K562 (cell line): Measurements from ENCODE around the gene PSMD13. TPM values are rescaled to one million over a fixed set of nuclear protein-coding genes. Genes with fewer than 3 reads are reported as not detected.

ENCODE experiments used
- ARID1B ChIP-seq: fragments of 450-650 bp; IDR thresholded peaks from 2 replicates; pipeline ENCODE4 v1.6.1; 2016; ENCODE audit warnings: antibody characterized with exemption, mild to moderate bottlenecking, inconsistent platforms
- E2F3 ChIP-seq: fragments of 250-450 bp; sonication (Bioruptor Pico); IDR thresholded peaks from 2 replicates; pipeline ENCODE4 v1.4.0; 2020; ENCODE audit warnings: mild to moderate bottlenecking
- HCFC1 ChIP-seq: IDR thresholded peaks from 2 replicates; pipeline ENCODE4 v1.6.1; 2012; ENCODE audit warnings: low read depth, low read length, improper control_type of control experiment
- KAT8 ChIP-seq: fragments of 450-650 bp; IDR thresholded peaks from 2 replicates; pipeline ENCODE4 v1.6.1; 2016; ENCODE audit warnings: low read depth, mild to moderate bottlenecking
- KDM5B ChIP-seq: fragments of 200-600 bp; sonication (generic); IDR thresholded peaks from 2 replicates; pipeline ENCODE4 v1.6.1; 2012; ENCODE audit warnings: low read depth, mild to moderate bottlenecking, moderate library complexity, low read length, control low read depth, inconsistent platforms; ENCODE audit not compliant: insufficient replicate concordance
- MEF2A ChIP-seq: IDR thresholded peaks from 2 replicates; pipeline ENCODE4 v1.6.1; 2011; ENCODE audit warnings: low read depth, mild to moderate bottlenecking, low read length, moderate library complexity; ENCODE audit not compliant: control insufficient read depth
- NCOA1 ChIP-seq: fragments of 450-650 bp; IDR thresholded peaks from 2 replicates; pipeline ENCODE4 v1.6.1; 2016; ENCODE audit warnings: low read depth
- NRF1 ChIP-seq, 2 experiments: fragments of 450-650 bp; IDR thresholded peaks in 1 of 2; conservative IDR thresholded peaks in 1 of 2; 2 replicates each; pipeline ENCODE4 v1.6.1; 2014; ENCODE audit warnings: mild to moderate bottlenecking in 2 of 2
- POU5F1 ChIP-seq: fragments of 150-350 bp; IDR thresholded peaks from 2 replicates; pipeline ENCODE4 v1.6.1; 2014; ENCODE audit warnings: borderline replicate concordance, low read length, low read depth, mild to moderate bottlenecking; ENCODE audit not compliant: partially characterized antibody
- RCOR1 ChIP-seq, 2 experiments: IDR thresholded peaks; 2 replicates each; pipeline ENCODE4 v1.6.1; 2012; ENCODE audit warnings: low read depth in 2 of 2, low read length in 2 of 2, borderline replicate concordance in 1 of 2, improper control_type of control experiment in 1 of 2
- STAT5A ChIP-seq: IDR thresholded peaks from 2 replicates; pipeline ENCODE4 v1.6.1; 2012; ENCODE audit warnings: low read length, inconsistent platforms, borderline replicate concordance
- TBL1XR1 ChIP-seq, 2 experiments: IDR thresholded peaks; 2 replicates each; pipeline ENCODE4 v1.6.1; 2012; ENCODE audit warnings: improper control_type of control experiment in 2 of 2, low read length in 2 of 2, mild to moderate bottlenecking in 1 of 2
- ZKSCAN8 ChIP-seq: fragments of 200-800 bp; sonication (Bioruptor generic); IDR thresholded peaks from 2 replicates; pipeline ENCODE4 v1.6.1; 2016; ENCODE audit warnings: missing genetic modification characterization, missing compliant biosample characterization
- ZNF143 ChIP-seq: sonication (generic); formaldehyde crosslinking; IDR thresholded peaks from 2 replicates; pipeline ENCODE4 v1.9.0; 2022; ENCODE audit warnings: mild to moderate bottlenecking, missing genetic modification reagents
- polyA plus RNA-seq, 8 experiments: library from polyadenylated mRNA; depleted of rRNA in 4 of 8; stranded (reverse) in 5 of 8; unstranded in 3 of 8; fragments of >200 nt; fragmentation: Nextera tagmentation in 2 of 8; fragmentation: Illumina TruSeq in 1 of 8; extraction: Ambion mirVana in 2 of 8; extraction: Trizol in 1 of 8; gene quantifications; 2 replicates each; pipeline versions ENCODE4 v1.2.1 to v1.2.3, GENCODE V29; 2011 to 2014; ENCODE audit warnings: inconsistent platforms in 1 of 8, missing spikeins in 1 of 8
- total RNA-seq, 7 experiments: library from RNA; depleted of rRNA in 6 of 7; stranded (reverse); fragments of >200 nt in 6 of 7; fragmentation: Illumina TruSeq in 2 of 7; extraction: Trizol in 2 of 7; gene quantifications; 2 replicates each; pipeline versions ENCODE4 v1.2.1 to v1.2.3, GENCODE V29; 2011 to 2021; ENCODE audit warnings: low replicate concordance in 1 of 7
- TF ChIP-seq, protein P1 (sequence below): fragments of 250-450 bp; sonication (Bioruptor Pico); IDR thresholded peaks from 2 replicates; pipeline ENCODE4 v1.5.0; 2020; ENCODE audit warnings: mild to moderate bottlenecking
- TF ChIP-seq, protein P2 (sequence below), 2 experiments: fragments of 450-650 bp; IDR thresholded peaks; 2 replicates each; pipeline ENCODE4 v1.6.1; 2018; ENCODE audit warnings: mild to moderate bottlenecking in 2 of 2, low read depth in 1 of 2; ENCODE audit not compliant: partially characterized antibody in 2 of 2
- TF ChIP-seq, protein P3 (sequence below): sonication (generic); formaldehyde crosslinking; IDR thresholded peaks from 2 replicates; pipeline ENCODE4 v1.8.0; 2022; ENCODE audit warnings: mild to moderate bottlenecking, missing genetic modification reagents
- TF ChIP-seq, protein P4 (sequence below), 2 experiments: fragments of 450-650 bp in 1 of 2; sonication (generic) in 1 of 2; formaldehyde crosslinking; conservative IDR thresholded peaks; 2 replicates each; pipeline versions ENCODE4 v1.4.0 to v1.8.1; 2020 to 2022; ENCODE audit warnings: mild to moderate bottlenecking in 1 of 2, missing genetic modification reagents in 1 of 2

The PSMD13 gene
- total and polyA plus RNA-seq, 9 of the 15 experiments (the other 6 are each of a cell fraction or from before 2014, with no cell fraction given): 185 to 383 (median 267) TPM

DNA sequence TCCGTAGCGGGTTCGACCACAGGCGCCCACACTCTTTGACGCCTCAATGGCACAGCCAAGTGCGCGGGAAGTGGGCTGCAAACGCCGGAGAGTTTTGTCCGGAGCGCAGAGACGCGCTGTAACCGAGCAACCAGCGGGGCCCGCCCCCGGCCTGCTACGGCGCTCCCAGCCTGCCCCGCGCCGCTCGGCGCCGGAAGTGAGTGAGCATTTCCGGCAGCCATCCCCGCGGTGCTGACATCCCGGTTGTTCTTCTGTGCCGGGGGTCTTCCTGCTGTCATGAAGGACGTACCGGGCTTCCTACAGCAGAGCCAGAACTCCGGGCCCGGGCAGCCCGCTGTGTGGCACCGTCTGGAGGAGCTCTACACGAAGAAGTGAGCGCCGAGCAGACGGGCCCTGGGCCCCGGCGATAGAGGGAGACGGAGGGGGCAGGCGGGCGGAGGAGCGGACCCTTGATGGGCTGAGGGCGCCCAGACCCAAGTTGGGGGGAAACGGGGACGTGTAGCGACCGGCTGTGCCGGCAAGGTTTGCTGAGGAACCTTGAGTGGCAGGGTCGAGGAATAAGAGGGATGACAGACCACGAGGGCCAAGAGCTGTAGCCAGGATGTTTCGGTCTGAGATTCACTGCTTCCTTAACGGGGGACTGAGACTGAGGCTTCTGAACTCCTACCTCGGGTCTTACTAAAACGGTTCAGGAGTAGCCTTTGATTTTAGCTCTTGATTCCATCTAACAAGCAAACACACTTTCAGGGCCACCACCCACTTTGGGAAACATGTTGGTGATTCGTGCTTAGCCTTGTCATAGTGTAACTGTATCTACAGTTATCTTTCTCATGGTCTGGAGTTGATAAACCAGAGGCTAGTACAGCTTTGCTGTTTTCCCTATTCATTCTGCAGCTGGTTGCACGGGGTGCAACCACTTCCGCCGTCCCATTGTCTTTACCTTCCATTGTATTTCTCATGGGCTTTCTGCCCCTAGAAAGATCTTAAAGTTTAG lies at the start of gene PSMD13 (continued):
- no peak for TF ChIP-seq STAT5A
- no peak for TF ChIP-seq RCOR1 (IDR thresholded peaks at IDR 0.05; ENCODE audit: borderline replicate concordance in 1 of 2, low read depth in 2 of 2, low read length in 2 of 2)
- TF ChIP-seq ZKSCAN8 (CRISPR knock-in tag): no peak
- peak; percentile 76 for TF ChIP-seq HCFC1
- no peak for TF ChIP-seq TBL1XR1 (IDR thresholded peaks at IDR 0.05; ENCODE audit: low read length in 2 of 2)
- TF ChIP-seq, protein P1, sequence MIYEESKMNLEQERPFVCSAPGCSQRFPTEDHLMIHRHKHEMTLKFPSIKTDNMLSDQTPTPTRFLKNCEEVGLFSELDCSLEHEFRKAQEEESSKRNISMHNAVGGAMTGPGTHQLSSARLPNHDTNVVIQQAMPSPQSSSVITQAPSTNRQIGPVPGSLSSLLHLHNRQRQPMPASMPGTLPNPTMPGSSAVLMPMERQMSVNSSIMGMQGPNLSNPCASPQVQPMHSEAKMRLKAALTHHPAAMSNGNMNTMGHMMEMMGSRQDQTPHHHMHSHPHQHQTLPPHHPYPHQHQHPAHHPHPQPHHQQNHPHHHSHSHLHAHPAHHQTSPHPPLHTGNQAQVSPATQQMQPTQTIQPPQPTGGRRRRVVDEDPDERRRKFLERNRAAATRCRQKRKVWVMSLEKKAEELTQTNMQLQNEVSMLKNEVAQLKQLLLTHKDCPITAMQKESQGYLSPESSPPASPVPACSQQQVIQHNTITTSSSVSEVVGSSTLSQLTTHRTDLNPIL (CRISPR knock-in tag): no peak
- no peak for TF ChIP-seq KAT8
- no peak for TF ChIP-seq POU5F1
- TF ChIP-seq E2F3 (CRISPR knock-in tag): peak; percentile 30; the same call in 1 of the 2 replicates
- TF ChIP-seq, protein P2, sequence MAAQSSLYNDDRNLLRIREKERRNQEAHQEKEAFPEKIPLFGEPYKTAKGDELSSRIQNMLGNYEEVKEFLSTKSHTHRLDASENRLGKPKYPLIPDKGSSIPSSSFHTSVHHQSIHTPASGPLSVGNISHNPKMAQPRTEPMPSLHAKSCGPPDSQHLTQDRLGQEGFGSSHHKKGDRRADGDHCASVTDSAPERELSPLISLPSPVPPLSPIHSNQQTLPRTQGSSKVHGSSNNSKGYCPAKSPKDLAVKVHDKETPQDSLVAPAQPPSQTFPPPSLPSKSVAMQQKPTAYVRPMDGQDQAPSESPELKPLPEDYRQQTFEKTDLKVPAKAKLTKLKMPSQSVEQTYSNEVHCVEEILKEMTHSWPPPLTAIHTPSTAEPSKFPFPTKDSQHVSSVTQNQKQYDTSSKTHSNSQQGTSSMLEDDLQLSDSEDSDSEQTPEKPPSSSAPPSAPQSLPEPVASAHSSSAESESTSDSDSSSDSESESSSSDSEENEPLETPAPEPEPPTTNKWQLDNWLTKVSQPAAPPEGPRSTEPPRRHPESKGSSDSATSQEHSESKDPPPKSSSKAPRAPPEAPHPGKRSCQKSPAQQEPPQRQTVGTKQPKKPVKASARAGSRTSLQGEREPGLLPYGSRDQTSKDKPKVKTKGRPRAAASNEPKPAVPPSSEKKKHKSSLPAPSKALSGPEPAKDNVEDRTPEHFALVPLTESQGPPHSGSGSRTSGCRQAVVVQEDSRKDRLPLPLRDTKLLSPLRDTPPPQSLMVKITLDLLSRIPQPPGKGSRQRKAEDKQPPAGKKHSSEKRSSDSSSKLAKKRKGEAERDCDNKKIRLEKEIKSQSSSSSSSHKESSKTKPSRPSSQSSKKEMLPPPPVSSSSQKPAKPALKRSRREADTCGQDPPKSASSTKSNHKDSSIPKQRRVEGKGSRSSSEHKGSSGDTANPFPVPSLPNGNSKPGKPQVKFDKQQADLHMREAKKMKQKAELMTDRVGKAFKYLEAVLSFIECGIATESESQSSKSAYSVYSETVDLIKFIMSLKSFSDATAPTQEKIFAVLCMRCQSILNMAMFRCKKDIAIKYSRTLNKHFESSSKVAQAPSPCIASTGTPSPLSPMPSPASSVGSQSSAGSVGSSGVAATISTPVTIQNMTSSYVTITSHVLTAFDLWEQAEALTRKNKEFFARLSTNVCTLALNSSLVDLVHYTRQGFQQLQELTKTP (IDR thresholded peaks at IDR 0.05; ENCODE audit: low read depth in 1 of 2, partially characterized antibody in 2 of 2): peak; percentile 73 to 78
- TF ChIP-seq ARID1B: no peak
- TF ChIP-seq NRF1 (conservative IDR thresholded peaks at IDR 0.05 in 1 of 2, IDR thresholded peaks at IDR 0.05 in 1 of 2): peak; percentile 68 to 72
- peak; percentile 45 for TF ChIP-seq NCOA1
- TF ChIP-seq, protein P3, sequence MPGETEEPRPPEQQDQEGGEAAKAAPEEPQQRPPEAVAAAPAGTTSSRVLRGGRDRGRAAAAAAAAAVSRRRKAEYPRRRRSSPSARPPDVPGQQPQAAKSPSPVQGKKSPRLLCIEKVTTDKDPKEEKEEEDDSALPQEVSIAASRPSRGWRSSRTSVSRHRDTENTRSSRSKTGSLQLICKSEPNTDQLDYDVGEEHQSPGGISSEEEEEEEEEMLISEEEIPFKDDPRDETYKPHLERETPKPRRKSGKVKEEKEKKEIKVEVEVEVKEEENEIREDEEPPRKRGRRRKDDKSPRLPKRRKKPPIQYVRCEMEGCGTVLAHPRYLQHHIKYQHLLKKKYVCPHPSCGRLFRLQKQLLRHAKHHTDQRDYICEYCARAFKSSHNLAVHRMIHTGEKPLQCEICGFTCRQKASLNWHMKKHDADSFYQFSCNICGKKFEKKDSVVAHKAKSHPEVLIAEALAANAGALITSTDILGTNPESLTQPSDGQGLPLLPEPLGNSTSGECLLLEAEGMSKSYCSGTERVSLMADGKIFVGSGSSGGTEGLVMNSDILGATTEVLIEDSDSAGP (CRISPR knock-in tag): no peak
- TF ChIP-seq MEF2A: no peak
- peak; percentile 47 for TF ChIP-seq KDM5B
- TF ChIP-seq, protein P4, sequence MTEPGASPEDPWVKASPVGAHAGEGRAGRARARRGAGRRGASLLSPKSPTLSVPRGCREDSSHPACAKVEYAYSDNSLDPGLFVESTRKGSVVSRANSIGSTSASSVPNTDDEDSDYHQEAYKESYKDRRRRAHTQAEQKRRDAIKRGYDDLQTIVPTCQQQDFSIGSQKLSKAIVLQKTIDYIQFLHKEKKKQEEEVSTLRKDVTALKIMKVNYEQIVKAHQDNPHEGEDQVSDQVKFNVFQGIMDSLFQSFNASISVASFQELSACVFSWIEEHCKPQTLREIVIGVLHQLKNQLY (CRISPR knock-in tag; conservative IDR thresholded peaks at IDR 0.05): no peak
- peak; percentile 82 for TF ChIP-seq ZNF143 (CRISPR knock-in tag)
